SK-N-DZ (cell line): ENCODE results near the gene SLC23A2.

Source experiments
- DNase-seq: peaks from one replicate; pipeline ENCODE4 v3.0.0-alpha.2; 2015; ENCODE audit warnings: low spot score
- small RNA-seq, 2 experiments: library from RNA; depleted of rRNA; stranded (forward); fragments of <200 nt; gene quantifications; one replicate each; pipeline ENCODE3, GENCODE V24; 2014

The SLC23A2 gene

DNA sequence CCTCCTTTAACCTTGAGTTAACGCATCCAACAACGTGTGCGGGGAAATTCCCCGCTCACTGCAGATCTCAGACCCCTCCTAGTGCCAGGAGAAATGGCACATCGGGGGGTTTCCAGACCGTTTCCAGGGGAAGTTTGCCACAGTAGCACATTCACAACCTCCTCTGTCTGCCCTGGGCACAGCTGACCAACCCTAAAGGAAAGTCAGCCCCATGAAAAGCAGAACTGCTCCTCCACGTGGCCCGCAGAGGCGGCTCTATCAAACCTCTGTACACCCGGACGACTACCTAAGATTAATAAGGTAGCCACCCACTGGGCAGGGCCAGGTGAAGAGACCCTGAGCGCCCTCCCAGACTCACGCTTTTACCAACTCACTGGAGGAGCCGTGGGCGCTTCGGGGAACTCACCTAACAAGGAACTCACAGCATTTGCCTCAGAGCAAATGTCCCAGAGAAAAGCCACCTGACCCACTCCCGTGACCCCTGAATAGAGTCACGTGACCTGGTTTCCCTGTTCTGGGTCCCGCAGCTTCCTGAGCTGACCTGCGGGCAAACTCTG is 186.5 kb downstream of the SLC23A2 start:
- DNase-seq, result no peak

GRCh38 chr20:4813863-4814695 is 187.2 kb downstream of the SLC23A2 start:
- no peak for DNase-seq

DNA sequence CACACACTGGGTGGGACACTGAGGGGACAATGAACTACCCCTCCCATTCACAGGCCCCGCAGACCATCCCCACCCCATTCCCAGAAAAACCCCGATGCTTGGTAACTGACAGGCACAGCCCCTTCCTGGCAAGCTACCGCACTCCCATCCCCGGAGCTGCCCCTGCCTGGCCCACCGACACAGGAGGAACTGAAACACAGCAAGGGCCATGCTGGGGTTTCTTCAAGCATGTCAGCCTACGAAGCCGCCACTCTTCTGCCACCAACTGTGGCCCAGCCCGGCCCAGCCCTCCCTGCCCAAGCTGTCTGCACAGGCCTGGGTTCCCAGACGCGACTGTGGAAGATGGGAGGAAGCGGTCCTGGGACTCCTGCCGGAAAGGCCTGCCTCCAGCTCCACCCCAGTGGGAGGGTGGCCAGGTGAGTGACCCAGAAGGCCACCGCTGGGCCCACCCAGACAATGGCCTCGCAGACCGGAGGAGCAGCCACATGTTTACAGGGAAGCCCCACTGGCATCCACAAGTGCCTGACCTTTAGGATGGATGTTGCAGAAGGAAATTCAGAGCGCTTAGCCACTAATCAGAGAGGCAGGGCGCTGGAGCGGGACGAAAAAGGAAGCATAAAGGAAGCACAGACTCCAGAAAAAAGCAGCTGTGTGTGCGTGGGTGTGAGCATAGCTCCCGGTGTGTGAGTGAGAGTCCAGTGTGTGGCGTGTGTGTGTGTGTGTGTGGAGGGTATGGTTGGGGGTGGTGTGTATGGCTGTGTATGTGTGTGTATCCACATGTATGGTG is 188.0 kb downstream of the SLC23A2 start:
- DNase-seq, result no peak

GRCh38 chr20:4812641-4813075 is 188.7 kb downstream of the SLC23A2 start:
- no peak for DNase-seq

DNA sequence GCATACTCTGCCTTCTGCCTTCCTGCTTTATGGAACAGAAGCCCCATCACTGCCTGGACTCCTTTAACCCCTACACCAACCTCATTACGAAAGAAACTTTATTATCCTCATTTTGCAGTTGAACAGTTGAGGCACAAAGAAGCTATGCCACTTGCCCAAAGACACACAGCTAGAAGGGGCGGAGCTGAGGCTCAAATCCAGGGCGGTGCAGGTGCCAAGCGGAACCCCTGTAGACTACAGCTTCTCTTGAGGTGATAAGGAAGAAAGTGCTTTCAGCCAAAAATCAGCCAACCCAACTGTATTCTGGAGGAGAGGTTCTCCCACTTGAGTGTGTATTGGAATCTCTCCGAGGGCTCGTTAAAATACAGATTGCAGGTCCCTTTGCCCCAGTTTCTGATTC is 189.1 kb downstream of the SLC23A2 start:
- no peak for DNase-seq

- no peak for DNase-seq
These were observed 189.6 kb downstream of the SLC23A2 start for GRCh38 chr20:4811661-4812181.

DNA sequence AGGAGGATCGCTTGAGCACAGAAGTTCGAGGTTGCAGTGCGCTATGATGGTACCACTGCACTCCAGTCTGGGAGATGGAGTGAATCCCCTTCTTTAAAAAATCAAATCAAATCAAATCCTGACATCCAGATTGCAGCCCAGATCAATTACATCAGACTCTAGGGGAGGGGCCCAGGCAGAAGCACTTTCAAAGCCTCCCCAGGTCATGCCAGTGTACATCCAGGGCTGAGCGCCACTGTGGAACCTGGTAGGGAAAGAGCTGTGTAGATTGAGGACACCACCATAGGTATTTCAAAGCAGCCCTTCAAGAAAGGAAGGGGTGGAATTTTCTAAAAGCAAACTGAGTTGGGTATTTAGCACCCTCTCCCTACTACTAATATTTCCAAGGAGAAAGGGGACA is 190.1 kb downstream of the SLC23A2 start:
- DNase-seq, result no peak

DNA sequence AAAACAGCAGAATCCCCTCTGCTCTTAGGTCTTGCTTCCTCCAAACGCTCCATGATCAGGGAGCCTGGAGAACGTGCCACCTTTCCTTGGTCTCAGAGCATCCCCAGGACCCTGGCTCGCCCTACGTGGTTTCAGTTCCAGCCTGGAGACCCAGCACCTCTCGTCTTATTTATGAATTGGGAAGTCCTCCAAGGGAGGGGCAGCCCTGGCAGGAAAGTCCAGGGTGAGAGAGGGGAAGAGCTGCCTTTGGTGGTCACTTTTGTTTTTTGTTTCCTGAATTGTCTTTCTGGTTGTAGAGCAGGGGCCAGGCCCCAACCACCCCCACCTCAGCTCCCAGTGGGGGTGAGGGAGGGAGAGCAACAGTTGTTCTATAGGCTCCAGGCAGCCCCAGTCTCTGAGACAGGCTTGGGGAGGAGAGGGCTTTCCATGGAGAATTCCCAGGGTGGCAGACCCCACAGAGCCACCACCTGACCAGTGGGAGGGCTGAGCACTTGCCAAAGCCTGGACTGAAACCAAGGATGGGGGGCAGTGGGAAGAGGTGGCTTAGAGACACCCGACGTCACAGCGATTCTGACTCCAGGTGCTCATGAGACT is 190.8 kb downstream of the SLC23A2 start:
- DNase-seq, result no peak

DNA sequence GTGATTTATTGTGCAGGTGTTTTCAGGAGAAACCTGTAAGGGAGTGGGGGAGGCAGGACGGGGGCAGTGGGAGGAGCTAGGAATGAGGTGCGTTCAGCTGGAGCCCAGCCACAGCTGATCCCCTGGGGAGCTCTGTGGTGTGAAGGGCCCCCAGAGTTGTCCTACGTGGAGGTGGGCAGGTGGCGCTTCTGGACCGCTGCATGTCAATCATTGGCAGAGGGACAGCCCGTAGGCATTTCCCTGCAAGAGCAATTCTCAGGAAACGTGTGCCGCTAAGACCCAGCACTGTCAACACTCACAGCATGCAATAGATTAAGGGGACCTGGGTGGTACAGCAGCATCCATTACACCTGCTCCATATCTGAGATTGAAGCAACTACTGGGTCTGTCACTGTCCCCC is 191.6 kb downstream of the SLC23A2 start:
- DNase-seq, result no peak

GRCh38 chr20:4808872-4809271 is 192.4 kb downstream of the SLC23A2 start:
- no peak for DNase-seq

- DNase-seq, result no peak
These were observed 195.5 kb downstream of the SLC23A2 start for GRCh38 chr20:4805663-4806449.

DNA sequence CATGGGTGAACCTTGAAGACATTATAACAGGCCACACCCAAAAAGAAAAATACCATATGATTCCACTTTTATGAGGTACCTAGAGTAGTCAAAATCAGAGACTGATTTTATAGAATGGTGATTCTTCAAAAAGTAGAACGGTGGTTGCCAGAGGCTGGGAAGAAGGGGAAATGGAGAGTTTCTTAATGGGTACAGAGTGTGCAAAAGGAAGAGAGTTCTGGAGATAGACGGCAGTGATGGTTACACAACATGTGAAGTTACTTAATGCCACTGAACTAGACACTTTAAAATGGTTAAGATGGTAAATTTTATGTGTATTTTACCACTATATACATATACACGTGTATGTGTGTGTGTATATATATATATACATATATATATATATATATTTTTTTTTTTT is 198.8 kb downstream of the SLC23A2 start:
- no peak for DNase-seq

Small RNAs within 50 kb of the gene (small RNA-seq; reads per million reads assigned to genes)
- gene AL121890.1, result 0 reads per million in 2 experiments
- gene RF00322, result 0 reads per million in 2 experiments
